GM13977 (cell line): Measurements from ENCODE around the gene PFKFB2.

Experiments
- DNase-seq: peaks from one replicate; pipeline ENCODE4 v3.0.0; 2012; ENCODE audit warnings: low spot score
- CTCF ChIP-seq: IDR thresholded peaks from 2 replicates; pipeline ENCODE4 v1.5.1; 2012; ENCODE audit warnings: mild to moderate bottlenecking, control low read depth; ENCODE audit not compliant: insufficient read depth; ENCODE audit errors: extremely low read depth, missing control alignments
- in situ Hi-C: fragments of 300-500 bp; cut with MboI; formaldehyde crosslinking; loops from one replicate; pipeline ENCODE4 v1.12.0; 2022; ENCODE audit warnings: low sequenced_read_pairs, low pct_unique_long_range_greater_than_20kb, mixed read lengths, inconsistent platforms; ENCODE audit not compliant: unreplicated experiment

The PFKFB2 gene

GRCh38 chr1:207032528-207033017 is 20.5 kb upstream of the PFKFB2 start, which contains the start of gene C1orf116:
TSS of gene C1orf116 (minus strand) at chr1:207032756. CDS start at chr1:207027598, 5,158 bp downstream.
- no peak for TF ChIP-seq CTCF
- DNase-seq: no peak
- in situ Hi-C loops: no loop called here

GRCh38 chr1:207033302-207033701 is 19.8 kb upstream of the PFKFB2 start:
- TF ChIP-seq CTCF: no peak
- no peak for DNase-seq
- in situ Hi-C loops: no loop called here

GRCh38 chr1:207034208-207034607 is 18.9 kb upstream of the PFKFB2 start:
- in situ Hi-C loops: no loop called here
- TF ChIP-seq CTCF: no peak
- no peak for DNase-seq

- in situ Hi-C loops: no loop called here
- DNase-seq: no peak
- TF ChIP-seq CTCF: no peak
These were observed 18.1 kb upstream of the PFKFB2 start for GRCh38 chr1:207034998-207035397.

- no peak for DNase-seq
- in situ Hi-C loops: no loop called here
- no peak for TF ChIP-seq CTCF
These were observed 17.1 kb upstream of the PFKFB2 start for GRCh38 chr1:207035877-207036551.

- in situ Hi-C loops: no loop called here
- TF ChIP-seq CTCF: no peak
- no peak for DNase-seq
These were observed 16.2 kb upstream of the PFKFB2 start for GRCh38 chr1:207036865-207037264.
